Measurements from ENCODE around the gene OSBPL10.

DNA sequence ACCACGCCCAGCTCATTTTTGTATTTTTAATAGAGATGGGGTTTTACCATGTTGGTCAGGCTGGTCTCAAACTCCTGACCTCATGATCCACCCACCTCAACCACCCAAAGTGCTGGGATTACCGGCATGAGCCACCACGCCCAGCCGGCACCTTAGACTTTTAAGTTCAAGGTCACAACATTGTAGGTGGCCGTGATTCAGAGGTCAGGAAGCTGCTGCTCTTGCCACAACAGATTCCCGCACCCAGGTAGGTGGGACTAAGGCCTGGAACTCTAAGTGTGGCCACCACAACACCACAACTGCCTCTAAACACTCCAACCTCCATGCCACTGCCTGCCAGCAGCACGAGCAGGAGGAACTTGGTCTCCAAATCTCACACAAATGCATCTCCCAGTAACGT lies 251.5 kb downstream of the OSBPL10 start:
- TF ChIP-seq, protein P1, sequence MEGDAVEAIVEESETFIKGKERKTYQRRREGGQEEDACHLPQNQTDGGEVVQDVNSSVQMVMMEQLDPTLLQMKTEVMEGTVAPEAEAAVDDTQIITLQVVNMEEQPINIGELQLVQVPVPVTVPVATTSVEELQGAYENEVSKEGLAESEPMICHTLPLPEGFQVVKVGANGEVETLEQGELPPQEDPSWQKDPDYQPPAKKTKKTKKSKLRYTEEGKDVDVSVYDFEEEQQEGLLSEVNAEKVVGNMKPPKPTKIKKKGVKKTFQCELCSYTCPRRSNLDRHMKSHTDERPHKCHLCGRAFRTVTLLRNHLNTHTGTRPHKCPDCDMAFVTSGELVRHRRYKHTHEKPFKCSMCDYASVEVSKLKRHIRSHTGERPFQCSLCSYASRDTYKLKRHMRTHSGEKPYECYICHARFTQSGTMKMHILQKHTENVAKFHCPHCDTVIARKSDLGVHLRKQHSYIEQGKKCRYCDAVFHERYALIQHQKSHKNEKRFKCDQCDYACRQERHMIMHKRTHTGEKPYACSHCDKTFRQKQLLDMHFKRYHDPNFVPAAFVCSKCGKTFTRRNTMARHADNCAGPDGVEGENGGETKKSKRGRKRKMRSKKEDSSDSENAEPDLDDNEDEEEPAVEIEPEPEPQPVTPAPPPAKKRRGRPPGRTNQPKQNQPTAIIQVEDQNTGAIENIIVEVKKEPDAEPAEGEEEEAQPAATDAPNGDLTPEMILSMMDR (conservative IDR thresholded peaks at IDR 0.05 in 1 of 2, IDR thresholded peaks at IDR 0.05 in 1 of 2; ENCODE audit: extremely low read depth in 1 of 2, insufficient read depth in 1 of 2, low read depth in 1 of 2, low read length in 2 of 2) = no peak
- TF ChIP-seq EZH2 (IDR thresholded peaks at IDR 0.05; ENCODE audit: borderline replicate concordance, low read length) = no peak

Measured in mammary epithelial cell (primary cell).